ENCODE measurements around the gene EPHA3.
"Not testable (repeated sequence)": the region's sequence is repeated elsewhere in the genome, so short reads cannot be mapped to it uniquely, and the experiment has no call there.

The EPHA3 gene

DNA sequence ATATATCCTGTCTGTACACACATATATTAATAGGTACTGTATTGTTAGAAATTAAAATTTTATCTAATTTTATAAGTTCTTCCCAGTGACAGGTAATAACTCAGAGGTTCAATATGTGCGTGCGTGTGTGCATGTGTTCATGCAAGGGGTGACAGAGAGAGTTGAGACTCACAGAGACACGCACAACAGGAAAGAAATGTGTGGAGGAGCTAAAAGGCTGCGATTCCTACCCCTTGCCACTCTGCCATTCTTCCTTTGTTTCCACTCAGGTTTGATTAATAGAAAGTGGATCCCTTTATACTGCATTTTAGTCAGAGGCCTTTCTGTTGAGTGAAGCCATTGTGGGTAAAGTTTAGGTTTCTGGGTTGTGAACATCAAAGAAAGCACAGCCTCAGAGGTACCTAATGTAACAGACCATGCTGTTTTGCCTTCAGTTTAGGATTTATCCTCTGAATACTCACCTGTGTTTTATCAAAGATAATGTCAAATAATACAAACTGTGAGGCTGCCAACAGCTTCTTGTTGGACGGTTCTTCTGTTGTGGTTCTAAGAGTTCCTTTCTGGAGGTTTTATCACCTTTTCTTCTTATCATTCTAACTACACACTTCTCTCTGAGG is 182.3 kb downstream of the EPHA3 start:
- no peak for DNase-seq

GRCh38 chr3:89297199-89297598 is 189.8 kb downstream of the EPHA3 start:
- DNase-seq = no peak

DNA sequence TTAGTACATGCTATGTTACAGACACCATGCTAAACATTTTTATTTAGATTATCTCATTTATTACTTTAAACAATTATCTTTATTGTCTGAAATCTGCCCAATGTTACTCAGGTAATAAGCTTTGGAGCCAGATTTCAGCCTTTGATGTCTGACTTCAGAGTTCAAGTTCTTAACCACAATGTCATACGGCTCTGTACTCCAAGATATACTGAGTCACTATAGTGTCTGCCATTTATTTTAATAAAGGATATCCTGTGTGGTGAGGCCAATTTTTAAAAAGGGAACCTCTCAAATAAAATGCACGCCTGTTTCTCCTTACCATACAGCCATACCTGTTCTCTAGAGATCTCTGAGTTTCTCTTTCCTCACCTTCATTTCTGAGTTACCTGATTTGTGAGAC is 193.1 kb downstream of the EPHA3 start:
- DNase-seq = no peak

GRCh38 chr3:89300981-89301380 is 193.6 kb downstream of the EPHA3 start:
- no peak for DNase-seq

- DNase-seq = no peak
Measured at GRCh38 chr3:89303701-89304100, 196.3 kb downstream of the EPHA3 start.

- DNase-seq = no peak
Measured at GRCh38 chr3:89306540-89306939, 199.1 kb downstream of the EPHA3 start.

DNA sequence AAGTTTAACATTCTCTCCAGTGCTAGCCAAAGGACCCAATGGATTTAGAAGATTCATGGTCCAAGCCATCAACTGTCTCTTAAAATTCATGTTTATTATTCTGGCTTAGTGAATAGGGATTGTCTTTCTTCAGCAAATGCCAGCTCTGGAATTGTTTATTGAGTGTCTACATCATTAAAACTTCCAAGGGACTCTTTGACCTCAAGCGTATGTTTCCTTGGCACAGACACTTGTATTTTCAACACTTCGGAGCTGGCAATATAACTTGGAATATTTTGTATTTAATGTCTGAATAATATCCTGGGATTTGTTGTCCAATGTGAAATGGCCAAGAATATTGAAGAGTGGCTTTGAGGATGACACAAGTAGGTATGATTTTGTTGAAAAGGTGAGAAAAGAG is 204.2 kb downstream of the EPHA3 start:
- DNase-seq = no peak

DNA sequence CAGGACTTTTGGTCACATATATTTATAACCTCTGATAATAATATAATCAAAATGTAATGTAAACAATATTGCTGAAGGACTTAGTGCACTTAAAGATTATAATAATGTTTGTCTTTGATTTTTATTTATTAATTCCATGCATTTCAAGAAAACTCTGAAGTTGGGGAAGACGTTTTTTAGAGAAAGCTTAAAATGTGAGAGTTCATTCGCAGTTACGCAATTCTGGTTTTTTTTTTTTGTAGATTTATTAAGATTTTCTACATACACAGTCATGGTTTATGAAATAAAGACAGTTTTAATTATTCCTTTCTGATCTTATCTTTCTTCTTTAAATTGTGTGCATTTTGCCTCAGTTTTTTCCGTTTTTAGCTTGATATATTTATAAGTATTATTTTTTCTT is 204.7 kb downstream of the EPHA3 start:
- no peak for DNase-seq

DNA sequence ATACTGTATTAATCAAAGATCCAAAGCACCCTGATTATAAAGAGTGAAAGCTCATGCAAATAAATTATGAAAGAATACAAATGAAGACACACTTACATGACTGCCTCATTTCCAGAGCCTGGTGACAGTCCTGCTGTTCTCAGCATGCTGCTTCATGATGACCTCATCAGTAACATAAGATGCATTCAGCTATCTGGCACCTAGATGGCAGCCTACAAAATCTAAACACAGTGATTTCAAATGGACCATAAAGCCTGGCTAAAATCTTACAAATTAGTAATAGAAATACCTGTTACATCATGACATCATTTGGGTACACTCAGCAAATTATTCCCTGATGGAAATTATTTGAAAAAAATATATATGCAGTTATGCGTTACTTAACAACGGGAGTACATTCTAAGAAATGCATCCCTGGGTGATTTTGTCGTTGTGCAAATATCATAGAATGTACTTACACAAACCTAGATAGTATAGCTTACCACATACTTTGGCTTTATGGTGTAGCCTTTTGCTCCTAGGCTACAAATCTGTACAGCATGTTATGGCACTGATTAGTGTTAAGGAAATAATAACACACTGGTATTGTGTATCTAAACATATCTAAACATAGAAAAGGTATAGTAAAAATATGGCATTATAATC is 207.2 kb downstream of the EPHA3 start:
- no peak for DNase-seq

GRCh38 chr3:89315750-89316470 is 208.5 kb downstream of the EPHA3 start:
- no peak for DNase-seq

- DNase-seq = no peak
Measured at GRCh38 chr3:89320186-89320585, 212.8 kb downstream of the EPHA3 start.

DNA sequence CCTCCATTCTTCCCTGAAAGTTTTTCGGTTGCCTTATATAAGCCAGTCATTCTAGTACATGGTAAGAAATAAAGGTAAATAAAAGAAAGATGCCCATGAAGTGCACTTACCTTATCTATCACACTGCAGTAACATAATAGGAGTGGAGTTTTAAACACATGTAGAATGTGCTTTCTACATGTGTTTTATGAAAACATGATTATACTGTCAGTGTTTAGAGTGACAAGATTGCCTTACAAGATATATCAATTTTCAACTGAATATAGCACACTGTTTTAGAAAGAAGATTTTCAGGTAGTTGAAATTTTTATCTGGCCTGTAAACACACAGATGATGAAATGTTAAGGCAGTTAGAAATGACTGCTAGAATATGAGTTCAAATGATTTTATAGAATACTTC is 219.6 kb downstream of the EPHA3 start:
- no peak for DNase-seq

DNA sequence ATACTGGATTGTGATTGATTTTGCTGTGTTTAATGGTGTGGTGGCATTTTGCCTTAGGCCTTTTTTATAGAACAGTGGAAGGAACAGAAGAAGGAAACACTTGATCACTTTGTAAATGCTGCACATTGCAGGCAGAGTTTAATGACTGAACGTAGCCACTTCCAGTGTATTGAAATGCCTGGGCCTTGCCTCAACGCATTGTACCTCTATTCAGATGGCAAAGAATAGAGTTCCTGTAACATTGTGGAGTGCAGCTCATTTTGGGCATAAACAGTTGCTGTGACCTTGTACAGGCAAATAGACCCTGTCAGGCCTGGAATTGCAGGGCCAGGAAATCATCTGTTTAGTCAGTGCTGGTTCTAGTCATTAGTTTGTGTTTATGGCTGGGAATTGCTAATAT is 225.0 kb downstream of the EPHA3 start:
- DNase-seq = no peak

DNA sequence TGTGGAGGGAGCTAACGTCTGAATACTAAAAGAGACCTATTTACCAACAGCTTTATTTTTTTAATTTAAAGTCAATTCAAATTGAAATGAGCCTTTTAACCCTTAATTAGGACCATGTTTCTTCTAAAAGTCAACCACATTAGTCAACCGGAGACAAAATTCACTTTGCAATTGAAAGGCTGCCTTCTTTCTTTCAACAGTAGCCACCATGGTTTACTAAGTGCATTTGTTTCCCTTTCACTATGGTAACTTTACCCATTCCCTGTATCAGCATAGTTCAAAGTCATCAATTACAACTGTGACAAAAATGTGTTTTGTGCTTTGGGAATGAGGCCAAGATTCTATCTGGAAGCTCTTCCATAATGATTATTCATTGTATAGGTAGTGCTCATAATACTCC is 225.4 kb downstream of the EPHA3 start:
- no peak for DNase-seq

GRCh38 chr3:89335693-89336092 is 228.3 kb downstream of the EPHA3 start:
- no peak for DNase-seq

DNA sequence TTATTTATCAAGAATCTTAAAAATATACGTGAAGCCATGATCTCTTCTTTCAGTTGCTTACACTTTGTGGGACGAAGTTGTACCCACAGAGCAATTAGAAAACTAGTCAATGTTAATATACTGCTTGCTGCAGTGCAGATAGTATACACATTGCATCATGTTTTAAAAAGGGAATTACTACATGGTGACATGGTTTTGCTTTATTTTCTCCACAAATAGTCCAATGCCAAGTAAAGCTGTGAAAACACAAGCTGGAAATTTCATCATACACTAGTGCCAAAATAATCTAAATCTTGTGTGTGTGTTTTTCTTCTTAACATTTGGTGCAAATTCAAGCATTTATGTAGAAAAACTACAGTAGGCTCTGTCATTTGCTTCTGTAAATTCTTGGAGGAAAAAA is 233.0 kb downstream of the EPHA3 start:
- no peak for DNase-seq

DNA sequence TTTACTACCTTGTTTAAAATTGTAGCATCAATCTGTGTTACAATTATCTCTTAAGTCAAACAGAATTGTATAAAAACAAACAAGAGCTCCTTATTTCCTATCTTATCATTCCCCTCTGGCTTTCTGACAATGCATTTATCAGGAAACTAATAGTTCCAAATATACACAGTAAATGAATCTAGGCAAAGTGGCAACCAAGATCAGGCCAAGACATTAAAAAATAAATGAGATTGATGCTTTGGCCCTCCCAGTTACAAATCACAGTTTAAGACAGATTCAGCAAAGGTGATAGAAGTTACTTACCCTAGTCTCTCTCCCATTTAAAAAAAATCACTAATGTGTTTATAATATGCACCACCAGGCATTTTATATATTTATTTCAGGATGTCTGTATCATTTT is 236.7 kb downstream of the EPHA3 start:
- DNase-seq = no peak

DNA sequence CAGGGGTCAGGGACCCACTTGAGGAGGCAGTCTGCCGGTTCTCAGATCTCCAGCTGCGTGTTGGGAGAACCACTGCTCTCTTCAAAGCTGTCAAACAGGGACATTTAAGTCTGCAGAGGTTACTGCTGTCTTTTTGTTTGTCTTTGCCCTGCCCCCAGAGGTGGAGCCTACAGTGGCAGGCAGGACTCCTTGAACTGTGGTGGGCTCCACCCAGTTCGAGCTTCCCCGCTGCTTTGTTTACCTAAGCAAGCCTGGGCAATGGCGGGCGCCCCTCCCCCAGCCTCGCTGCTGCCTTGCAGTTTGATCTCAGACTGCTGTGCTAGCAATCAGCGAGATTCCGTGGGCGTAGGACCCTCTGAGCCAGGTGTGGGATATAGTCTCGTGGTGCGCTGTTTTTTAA is 243.5 kb downstream of the EPHA3 start:
- not testable (repeated sequence) for DNase-seq

GRCh38 chr3:89353465-89353864 is 246.0 kb downstream of the EPHA3 start:
- DNase-seq = no peak

GRCh38 chr3:89358281-89358680 is 250.9 kb downstream of the EPHA3 start:
- DNase-seq = no peak

DNA sequence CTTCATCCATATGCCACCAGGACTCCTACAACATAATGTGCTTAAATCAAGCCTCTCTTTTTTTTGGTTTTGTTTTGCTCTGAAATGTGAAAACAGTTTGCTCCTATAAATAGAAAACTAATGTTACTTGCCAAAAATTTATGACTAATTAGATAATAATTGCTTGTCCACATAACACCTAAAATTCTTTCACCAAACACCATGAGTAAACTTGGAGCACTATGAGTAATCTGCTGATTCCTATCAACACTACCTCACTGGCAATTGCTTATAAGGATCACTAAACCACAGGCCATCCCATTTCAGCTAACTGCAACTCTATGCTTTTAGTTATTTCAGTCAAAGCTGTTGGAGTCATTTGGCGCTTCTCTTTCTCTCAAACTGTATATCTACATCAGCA is 252.7 kb downstream of the EPHA3 start:
- DNase-seq = no peak

DNA sequence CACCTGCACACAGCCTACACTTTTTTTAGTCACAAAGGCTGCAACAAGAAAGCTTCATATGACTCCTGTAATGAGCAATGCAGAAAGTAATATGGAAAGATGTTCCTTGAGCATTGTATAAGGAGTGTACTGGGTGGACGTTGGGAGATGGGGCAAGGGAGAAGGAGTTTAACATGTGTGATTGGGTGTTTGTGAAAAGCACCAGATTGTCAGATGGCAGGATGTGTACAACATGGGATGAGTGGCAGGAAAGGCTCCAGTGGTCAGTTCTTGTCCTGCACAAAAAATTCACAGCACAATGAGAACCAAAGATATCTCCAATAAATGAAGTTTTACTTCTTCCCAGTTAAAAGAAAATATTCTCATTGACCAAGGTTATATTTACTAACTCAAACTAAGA is 255.1 kb downstream of the EPHA3 start:
- DNase-seq = no peak

- DNase-seq = no peak
Measured at GRCh38 chr3:89363171-89363570, 255.8 kb downstream of the EPHA3 start.

GRCh38 chr3:89364314-89364713 is 256.9 kb downstream of the EPHA3 start:
- no peak for DNase-seq

DNA sequence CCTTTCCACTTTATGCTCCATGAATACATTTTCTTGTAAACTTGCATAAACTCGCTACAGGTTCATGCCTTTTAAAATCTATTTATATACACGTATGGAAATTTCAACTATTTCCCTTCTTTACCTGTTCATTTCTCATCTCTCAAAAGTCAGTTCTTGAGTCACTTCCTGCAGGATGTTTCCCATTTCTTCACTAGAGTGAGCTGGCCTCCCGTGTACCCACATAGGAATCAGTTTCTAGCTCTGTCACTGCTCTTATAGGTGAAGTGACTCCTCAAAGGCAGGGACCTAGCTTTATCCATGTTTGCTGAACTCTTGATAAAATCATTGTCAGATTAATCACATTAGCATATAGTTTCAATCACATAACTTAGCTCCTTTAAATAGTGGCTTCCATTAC is 259.7 kb downstream of the EPHA3 start:
- DNase-seq = no peak
